ENCODE results near the gene LTA4H. TPM values are rescaled to one million over a fixed set of nuclear protein-coding genes. Genes with fewer than 3 reads are reported as not detected.

The LTA4H gene
- polyA plus RNA-seq, 1 donor (not counting 4 experiments of a cell fraction or from before 2014, with no cell fraction given): 183 TPM

- Histone ChIP-seq H3K9me3 (ENCODE audit: control insufficient read depth, low read depth, low read length) (no peaks in the 10 kb centered on the region), H4K20me1 (ENCODE audit: control insufficient read depth, extremely low read depth, insufficient read depth, low read length) (no peaks in the 10 kb centered on the region), H2AFZ (ENCODE audit: control insufficient read depth, low read length) (no peak overlapping the region), H3K4me1 (ENCODE audit: control insufficient read depth, extremely low read depth, insufficient read depth, low read length) (peaks cover 41% of the 10 kb centered on the region), H3K4me3 (ENCODE audit: control insufficient read depth in 2 of 3, extremely low read depth in 1 of 3, insufficient read depth in 2 of 3, low read depth in 1 of 3, low read length in 3 of 3) (no peak overlapping the region), H3K27me3 (ENCODE audit: control insufficient read depth, extremely low read depth, insufficient read depth, low read length) (no peaks in the 10 kb centered on the region), H3K9me1 (ENCODE audit: control insufficient read depth, extremely low read depth, insufficient read depth, low read length) (no peaks in the 10 kb centered on the region), H3K9ac (ENCODE audit: control insufficient read depth, extremely low read depth, insufficient read depth, low read length) (no peak overlapping the region), H3K27ac (ENCODE audit: control insufficient read depth, insufficient read depth, low read length) (no peak overlapping the region), H3K79me2 (ENCODE audit: control insufficient read depth, insufficient read depth, low read length) (no peaks in the 10 kb centered on the region), H3K36me3 (ENCODE audit: control insufficient read depth in 2 of 2, extremely low read depth in 1 of 2, insufficient read depth in 2 of 2, low read length in 2 of 2) (no peaks in the 10 kb centered on the region), H3K4me2 (ENCODE audit: control insufficient read depth, extremely low read depth, insufficient read depth, low read depth, low read length) (no peak overlapping the region)
- FAIRE-seq (no peak), DNase-seq (ENCODE audit: low read depth, low spot score) (no peak)
- dilution Hi-C loops (cut with MboI; ENCODE audit: extremely low pct_ligation_motif_present, low sequenced_read_pairs): no loop called here
- TF ChIP-seq EZH2 (IDR thresholded peaks at IDR 0.05; ENCODE audit: low read length): no peak
- TF ChIP-seq, protein P1, sequence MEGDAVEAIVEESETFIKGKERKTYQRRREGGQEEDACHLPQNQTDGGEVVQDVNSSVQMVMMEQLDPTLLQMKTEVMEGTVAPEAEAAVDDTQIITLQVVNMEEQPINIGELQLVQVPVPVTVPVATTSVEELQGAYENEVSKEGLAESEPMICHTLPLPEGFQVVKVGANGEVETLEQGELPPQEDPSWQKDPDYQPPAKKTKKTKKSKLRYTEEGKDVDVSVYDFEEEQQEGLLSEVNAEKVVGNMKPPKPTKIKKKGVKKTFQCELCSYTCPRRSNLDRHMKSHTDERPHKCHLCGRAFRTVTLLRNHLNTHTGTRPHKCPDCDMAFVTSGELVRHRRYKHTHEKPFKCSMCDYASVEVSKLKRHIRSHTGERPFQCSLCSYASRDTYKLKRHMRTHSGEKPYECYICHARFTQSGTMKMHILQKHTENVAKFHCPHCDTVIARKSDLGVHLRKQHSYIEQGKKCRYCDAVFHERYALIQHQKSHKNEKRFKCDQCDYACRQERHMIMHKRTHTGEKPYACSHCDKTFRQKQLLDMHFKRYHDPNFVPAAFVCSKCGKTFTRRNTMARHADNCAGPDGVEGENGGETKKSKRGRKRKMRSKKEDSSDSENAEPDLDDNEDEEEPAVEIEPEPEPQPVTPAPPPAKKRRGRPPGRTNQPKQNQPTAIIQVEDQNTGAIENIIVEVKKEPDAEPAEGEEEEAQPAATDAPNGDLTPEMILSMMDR (optimal IDR thresholded peaks at IDR 0.05 in 1 of 3, IDR thresholded peaks at IDR 0.05 in 1 of 3, conservative IDR thresholded peaks at IDR 0.05 in 1 of 3; ENCODE audit: extremely low read depth in 1 of 3, insufficient read depth in 2 of 3, low read length in 3 of 3): no peak
Observed at GRCh38 chr12:96045566-96045965, 10.2 kb upstream of the LTA4H start.

- Histone ChIP-seq H3K9ac (ENCODE audit: control insufficient read depth, extremely low read depth, insufficient read depth, low read length) (no peak overlapping the region), H3K27ac (ENCODE audit: control insufficient read depth, insufficient read depth, low read length) (no peak overlapping the region), H2AFZ (ENCODE audit: control insufficient read depth, low read length) (no peak overlapping the region), H3K9me1 (ENCODE audit: control insufficient read depth, extremely low read depth, insufficient read depth, low read length) (no peaks in the 10 kb centered on the region), H3K4me1 (ENCODE audit: control insufficient read depth, extremely low read depth, insufficient read depth, low read length) (peaks cover 41% of the 10 kb centered on the region), H3K4me2 (ENCODE audit: control insufficient read depth, extremely low read depth, insufficient read depth, low read depth, low read length) (no peak overlapping the region), H3K36me3 (ENCODE audit: control insufficient read depth in 2 of 2, extremely low read depth in 1 of 2, insufficient read depth in 2 of 2, low read length in 2 of 2) (no peaks in the 10 kb centered on the region), H3K4me3 (ENCODE audit: control insufficient read depth in 2 of 3, extremely low read depth in 1 of 3, insufficient read depth in 2 of 3, low read depth in 1 of 3, low read length in 3 of 3) (no peak overlapping the region), H3K9me3 (ENCODE audit: control insufficient read depth, low read depth, low read length) (no peaks in the 10 kb centered on the region), H4K20me1 (ENCODE audit: control insufficient read depth, extremely low read depth, insufficient read depth, low read length) (no peaks in the 10 kb centered on the region), H3K79me2 (ENCODE audit: control insufficient read depth, insufficient read depth, low read length) (no peaks in the 10 kb centered on the region), H3K27me3 (ENCODE audit: control insufficient read depth, extremely low read depth, insufficient read depth, low read length) (no peaks in the 10 kb centered on the region)
- dilution Hi-C loops (cut with MboI; ENCODE audit: extremely low pct_ligation_motif_present, low sequenced_read_pairs): no loop called here
- DNase-seq (ENCODE audit: low read depth, low spot score) (no peak), FAIRE-seq (no peak)
- TF ChIP-seq EZH2 (IDR thresholded peaks at IDR 0.05; ENCODE audit: low read length): no peak
- TF ChIP-seq, protein P1 (optimal IDR thresholded peaks at IDR 0.05 in 1 of 3, IDR thresholded peaks at IDR 0.05 in 1 of 3, conservative IDR thresholded peaks at IDR 0.05 in 1 of 3; ENCODE audit: extremely low read depth in 1 of 3, insufficient read depth in 2 of 3, low read length in 3 of 3): no peak
Observed at GRCh38 chr12:96044943-96045290, 9.5 kb upstream of the LTA4H start.
